GM12878 (cell line): ENCODE results near the gene DQX1. TPM values are rescaled to one million over a fixed set of nuclear protein-coding genes. Genes with fewer than 3 reads are reported as not detected.
A peak's percentile ranks its signal among the peaks of the same experiment; 100 is the strongest.

Source experiments
- ATF2 ChIP-seq: IDR thresholded peaks from 2 replicates; pipeline ENCODE4 v1.6.1; 2012; ENCODE audit warnings: low read length, inconsistent platforms
- BCLAF1 ChIP-seq: fragments of 450-650 bp; IDR thresholded peaks from 2 replicates; pipeline ENCODE4 v1.6.1; 2017; ENCODE audit warnings: antibody characterized with exemption, mild to moderate bottlenecking, moderate library complexity
- BRCA1 ChIP-seq: IDR thresholded peaks from 2 replicates; pipeline ENCODE4 v1.6.1; 2011; ENCODE audit warnings: low read depth, low read length, improper control_type of control experiment
- CHD2 ChIP-seq: IDR thresholded peaks from 2 replicates; pipeline ENCODE4 v1.6.1; 2011; ENCODE audit warnings: low read depth, low read length, improper control_type of control experiment, borderline replicate concordance
- EED ChIP-seq: sonication (generic); IDR thresholded peaks from 2 replicates; pipeline ENCODE4 v1.6.1; 2016; ENCODE audit warnings: antibody characterized with exemption, low read depth
- EGR1 ChIP-seq, 2 experiments: IDR thresholded peaks; 1 replicate in 1 of 2; 2 replicates in 1 of 2; pipeline ENCODE4 v1.6.1; 2011 to 2012; ENCODE audit warnings: low read depth in 2 of 2, low read length in 2 of 2, borderline replicate concordance in 1 of 2, mild to moderate bottlenecking in 1 of 2, moderate library complexity in 1 of 2
- EZH2 ChIP-seq: IDR thresholded peaks from 2 replicates; pipeline ENCODE4 v1.6.1; 2012; ENCODE audit warnings: low read depth, mild to moderate bottlenecking, control low read depth, inconsistent platforms, low read length, borderline replicate concordance; ENCODE audit not compliant: control insufficient read depth
- MXI1 ChIP-seq: fragments of 150-350 bp; IDR thresholded peaks from 2 replicates; pipeline ENCODE4 v1.6.1; 2011; ENCODE audit warnings: low read depth, mild to moderate bottlenecking, inconsistent platforms, low read length, improper control_type of control experiment
- MYC ChIP-seq: IDR thresholded peaks from 2 replicates; pipeline ENCODE4 v1.6.1; 2011; ENCODE audit warnings: mild to moderate bottlenecking, low read length, moderate library complexity, inconsistent platforms; ENCODE audit not compliant: insufficient read depth, insufficient replicate concordance, insufficient read length, severe bottlenecking
- NFIC ChIP-seq: IDR thresholded peaks from 2 replicates; pipeline ENCODE4 v1.6.1; 2012; ENCODE audit warnings: low read depth, mild to moderate bottlenecking, inconsistent platforms, low read length, moderate library complexity
- PAX8 ChIP-seq: fragments of 450-650 bp; IDR thresholded peaks from 2 replicates; pipeline ENCODE4 v1.6.1; 2017; ENCODE audit warnings: mild to moderate bottlenecking, moderate library complexity
- POLR2A ChIP-seq: IDR thresholded peaks from 2 replicates; pipeline ENCODE4 v1.6.1; 2011; ENCODE audit warnings: low read depth, mild to moderate bottlenecking, low read length
- RUNX3 ChIP-seq: IDR thresholded peaks from 2 replicates; pipeline ENCODE4 v1.6.1; 2012; ENCODE audit warnings: low read length, inconsistent platforms
- SMARCA5 ChIP-seq: fragments of 450-650 bp; IDR thresholded peaks from 2 replicates; pipeline ENCODE4 v1.6.1; 2017; ENCODE audit warnings: mild to moderate bottlenecking
- SMC3 ChIP-seq: IDR thresholded peaks from 2 replicates; pipeline ENCODE4 v1.6.1; 2011; ENCODE audit warnings: low read length, improper control_type of control experiment, borderline replicate concordance
- SREBF1 ChIP-seq: IDR thresholded peaks from 2 replicates; pipeline ENCODE4 v1.6.1; 2012; ENCODE audit warnings: mild to moderate bottlenecking, low read length
- SUZ12 ChIP-seq: fragments of 200-600 bp; sonication (generic); IDR thresholded peaks from one replicate; pipeline ENCODE4 v1.6.1; 2018; ENCODE audit warnings: antibody characterized with exemption, mild to moderate bottlenecking; ENCODE audit not compliant: unreplicated experiment
- TCF3 ChIP-seq: IDR thresholded peaks from 2 replicates; pipeline ENCODE4 v1.6.1; 2012; ENCODE audit warnings: low read depth, mild to moderate bottlenecking, low read length, borderline replicate concordance; ENCODE audit not compliant: insufficient read depth
- ZBTB11 ChIP-seq: fragments of 450-650 bp; formaldehyde crosslinking; IDR thresholded peaks from 2 replicates; pipeline ENCODE4 v1.5.0; 2022; ENCODE audit warnings: mild to moderate bottlenecking, missing genetic modification characterization
- ZBTB33 ChIP-seq: fragments of 450-650 bp; IDR thresholded peaks from 2 replicates; pipeline ENCODE4 v1.6.1; 2017; ENCODE audit warnings: mild to moderate bottlenecking
- ZNF24 ChIP-seq: fragments of 450-650 bp; IDR thresholded peaks from 2 replicates; pipeline ENCODE4 v1.6.1; 2017; ENCODE audit warnings: antibody characterized with exemption, mild to moderate bottlenecking
- polyA plus RNA-seq, 11 experiments: library from polyadenylated mRNA; depleted of rRNA in 4 of 11; unstranded in 6 of 11; stranded (reverse) in 5 of 11; fragments of >200 nt; fragmentation: Nextera tagmentation in 4 of 11; fragmentation: Illumina TruSeq in 1 of 11; extraction: Ambion mirVana in 4 of 11; extraction: Trizol in 1 of 11; gene quantifications; 1 replicate in 1 of 11; 2 replicates in 10 of 11; pipeline versions ENCODE4 v1.2.1 to v1.2.3, GENCODE V29; 2011 to 2016; ENCODE audit warnings: inconsistent platforms in 2 of 11, missing spikeins in 2 of 11, low read depth in 1 of 11
- total RNA-seq, 4 experiments: library from RNA; depleted of rRNA in 3 of 4; stranded (reverse); fragments of >200 nt in 3 of 4; fragmentation: Illumina TruSeq in 1 of 4; extraction: Trizol in 1 of 4; gene quantifications; 2 replicates each; pipeline versions ENCODE4 v1.2.1 to v1.2.3, GENCODE V29; 2013 to 2021

DQX1 gene
- total and polyA plus RNA-seq, 10 of the 15 experiments (the other 5 are each of a cell fraction or from before 2014, with no cell fraction given): 0.34 to 2.1 (median 0.86) TPM

GRCh38 chr2:74573747-74574562, 47.9 kb upstream of the DQX1 start (continued):
- TF ChIP-seq BCLAF1: no peak
- no peak for TF ChIP-seq SMARCA5
- no peak for TF ChIP-seq BRCA1
- no peak for TF ChIP-seq ZBTB33
- no peak for TF ChIP-seq MYC
- TF ChIP-seq PAX8: no peak
- TF ChIP-seq MXI1: no peak
- TF ChIP-seq EZH2: no peak
- TF ChIP-seq RUNX3: peak; percentile 32
- peak in 1 of 2 experiments; percentile 78; a peak in 2 of 3 replicates for TF ChIP-seq EGR1 (IDR thresholded peaks at IDR 0.05; ENCODE audit: borderline replicate concordance in 1 of 2, low read depth in 2 of 2, low read length in 2 of 2)
- peak; percentile 22 for TF ChIP-seq ATF2
- TF ChIP-seq NFIC: peak; percentile 46
- no peak for TF ChIP-seq TCF3
- no peak for TF ChIP-seq SMC3
- no peak for TF ChIP-seq ZBTB11 (CRISPR knock-in tag)
- no peak for TF ChIP-seq ZNF24
- no peak for TF ChIP-seq SUZ12
- TF ChIP-seq POLR2A: no peak
- TF ChIP-seq EED: peak; percentile 68; the same call in 1 of the 2 replicates
- TF ChIP-seq SREBF1: no peak
- TF ChIP-seq CHD2: no peak
